Activated T-cell treated with anti-CD3 and anti-CD28 coated beads, Interleukin-2, amount 50 U/mL, for 72 hours (primary cell): Measurements from ENCODE around the gene PPM1N. TPM values are rescaled to one million over a fixed set of nuclear protein-coding genes. Genes with fewer than 3 reads are reported as not detected.
A peak's percentile ranks its signal among the peaks of the same experiment; 100 is the strongest.

ENCODE experiments used
- ATAC-seq, 2 donors: fragments of 150-1000 bp; cut with Tn5 transposase; replicated peaks in 1 of 2; 2 replicates each; pipeline ENCODE4 v1.10.0; 2021; ENCODE audit warnings: moderate library complexity in 2 of 2, mild to moderate bottlenecking in 1 of 2
- DNase-seq, 2 donors: peaks; one replicate each; pipeline ENCODE4 v3.0.0; 2021 to 2022; ENCODE audit warnings: mixed read lengths in 1 of 2
- H3K27ac Mint-ChIP-seq: one replicate; pipeline ENCODE4 v1.8.0; 2022; ENCODE audit warnings: mild to moderate bottlenecking, moderate library complexity, mixed read lengths
- H3K27me3 Mint-ChIP-seq: one replicate; pipeline ENCODE4 v1.8.0; 2022; ENCODE audit warnings: low read depth, mixed read lengths
- H3K36me3 Mint-ChIP-seq, 2 donors: one replicate each; pipeline ENCODE4 v1.8.0; 2022; ENCODE audit warnings: mixed read lengths in 2 of 2, mild to moderate bottlenecking in 1 of 2; ENCODE audit not compliant: insufficient read depth in 2 of 2
- H3K4me1 Mint-ChIP-seq: one replicate; pipeline ENCODE4 v1.8.0; 2022; ENCODE audit warnings: low read depth, mixed read lengths
- H3K4me3 Mint-ChIP-seq, 2 donors: one replicate each; pipeline ENCODE4 v1.8.0; 2022; ENCODE audit warnings: mild to moderate bottlenecking in 2 of 2, mixed read lengths in 2 of 2, moderate library complexity in 2 of 2
- H3K9me3 Mint-ChIP-seq, 2 donors: one replicate each; pipeline ENCODE4 v1.8.0; 2022; ENCODE audit warnings: mixed read lengths in 2 of 2
- total RNA-seq, 2 donors: library from RNA; stranded (reverse); gene quantifications; one replicate each; pipeline ENCODE4 v1.2.3, GENCODE V29; 2022

PPM1N gene
- total RNA-seq, 2 donors from 2014 or later, result 6.7 to 6.8 TPM

DNA sequence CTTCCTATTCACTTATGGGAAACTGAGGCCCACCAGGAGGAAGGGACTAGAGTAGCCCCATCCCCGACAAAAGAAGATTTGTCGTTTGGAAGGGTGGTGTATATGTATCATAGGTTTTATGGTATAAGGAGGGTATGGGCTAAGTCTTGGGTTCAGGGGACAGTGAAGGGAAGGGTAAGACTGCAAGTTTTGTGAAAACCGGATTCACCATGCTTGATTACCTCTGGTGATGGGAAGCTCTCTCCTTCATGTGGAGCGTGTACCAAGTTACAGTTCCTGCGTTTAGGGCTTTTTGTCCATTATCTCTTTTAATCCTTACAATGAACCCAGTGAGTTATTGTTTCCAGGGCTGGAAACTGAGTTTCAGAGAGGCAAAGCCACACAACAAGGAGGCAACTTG lies 12.8 kb downstream of the PPM1N start:
- ATAC-seq (no peak), DNase-seq (no peak)
- Mint-ChIP-seq H3K4me1 (peaks cover 65% of the 10 kb centered on the region), H3K36me3 (peaks cover 5 to 6% of the 10 kb centered on the region in 2 donors), H3K27ac (peak overlapping the region; percentile 83), H3K4me3 (peak overlapping the region; percentile 32 to 66), H3K27me3 (no peaks in the 10 kb centered on the region), H3K9me3 (no peaks in the 10 kb centered on the region)

DNA sequence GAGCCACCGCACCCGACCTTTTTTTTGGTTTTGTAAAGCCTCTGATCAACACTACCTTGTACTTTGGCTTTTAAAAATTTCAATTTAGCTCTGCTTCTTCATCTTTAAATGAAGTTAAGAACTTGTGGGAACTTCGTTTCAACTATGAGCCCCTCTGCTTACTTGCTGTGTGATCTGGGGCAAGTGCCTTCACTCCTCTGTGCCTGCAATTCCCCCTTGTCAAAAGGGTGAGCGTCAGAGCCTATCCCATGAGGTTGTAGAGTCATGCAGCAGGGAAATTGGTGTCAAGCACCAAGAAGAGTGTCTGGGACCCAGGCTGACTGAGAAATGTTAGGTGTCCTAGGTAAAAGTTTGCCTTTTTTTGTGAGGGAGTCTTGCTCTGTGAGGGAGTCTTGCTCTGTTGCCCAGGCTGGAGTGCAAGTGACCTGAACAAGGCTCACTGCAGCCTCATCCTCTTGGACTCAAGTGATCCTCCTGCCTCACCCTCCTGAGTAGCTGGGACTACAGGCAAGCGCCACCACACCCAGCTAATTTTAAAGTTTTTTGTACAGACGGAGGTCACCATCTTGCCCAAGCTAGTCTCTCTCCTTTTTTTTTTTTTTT lies 14.7 kb downstream of the PPM1N start:
- H3K4me1 Mint-ChIP-seq, result peaks cover 65% of the 10 kb centered on the region
- peak overlapping the region; percentile 95 for H3K27ac Mint-ChIP-seq
- H3K4me3 Mint-ChIP-seq, result peak overlapping the region; percentile 13 to 37
- peaks cover 7 to 9% of the 10 kb centered on the region in 2 donors for H3K36me3 Mint-ChIP-seq
- no peaks in the 10 kb centered on the region for H3K27me3 Mint-ChIP-seq
- ATAC-seq (no peak), DNase-seq (no peak)
- no peaks in the 10 kb centered on the region for H3K9me3 Mint-ChIP-seq

DNA sequence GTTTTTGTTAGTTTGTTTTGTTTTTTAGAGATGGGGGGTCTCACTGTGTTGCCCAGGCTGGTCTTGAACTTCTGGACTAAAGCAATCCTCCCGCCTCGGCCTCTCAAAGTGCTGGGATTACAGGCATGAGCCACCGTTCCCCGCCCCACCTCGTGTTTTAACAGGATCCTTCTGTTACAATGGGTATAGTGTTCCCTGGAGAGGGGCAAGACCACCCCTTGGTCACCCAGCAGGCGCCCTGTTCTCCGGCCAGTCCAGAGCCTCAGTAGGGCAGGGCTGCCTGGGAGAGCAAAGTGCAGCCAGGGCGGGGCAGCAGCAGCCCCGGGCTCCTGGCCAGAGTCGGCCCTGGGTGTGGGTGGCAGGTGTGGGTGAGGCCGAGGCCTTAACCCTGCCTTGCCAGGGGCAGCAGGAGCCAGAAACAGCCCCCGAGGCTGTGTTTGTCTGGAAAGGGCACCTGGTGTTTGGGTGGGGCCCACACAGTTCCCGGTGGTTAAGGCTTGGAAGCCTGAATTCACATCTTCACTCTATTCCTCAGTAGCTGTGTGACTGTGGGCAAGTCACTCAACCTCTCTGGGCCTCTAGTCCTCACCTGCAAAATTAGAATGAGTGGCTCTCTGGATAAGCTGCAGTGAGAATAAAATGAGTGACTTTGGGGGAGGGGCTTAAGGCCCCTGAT lies 16.3 kb downstream of the PPM1N start:
- peak overlapping the region; percentile 95 for H3K27ac Mint-ChIP-seq
- no peaks in the 10 kb centered on the region for H3K27me3 Mint-ChIP-seq
- H3K4me3 Mint-ChIP-seq, result peak overlapping the region; percentile 65 to 66
- DNase-seq, result no peak
- peaks cover 57% of the 10 kb centered on the region for H3K4me1 Mint-ChIP-seq
- ATAC-seq, result peak; percentile 21 to 25
- H3K36me3 Mint-ChIP-seq, result peaks cover 3 to 8% of the 10 kb centered on the region in 2 donors
- no peaks in the 10 kb centered on the region for H3K9me3 Mint-ChIP-seq

DNA sequence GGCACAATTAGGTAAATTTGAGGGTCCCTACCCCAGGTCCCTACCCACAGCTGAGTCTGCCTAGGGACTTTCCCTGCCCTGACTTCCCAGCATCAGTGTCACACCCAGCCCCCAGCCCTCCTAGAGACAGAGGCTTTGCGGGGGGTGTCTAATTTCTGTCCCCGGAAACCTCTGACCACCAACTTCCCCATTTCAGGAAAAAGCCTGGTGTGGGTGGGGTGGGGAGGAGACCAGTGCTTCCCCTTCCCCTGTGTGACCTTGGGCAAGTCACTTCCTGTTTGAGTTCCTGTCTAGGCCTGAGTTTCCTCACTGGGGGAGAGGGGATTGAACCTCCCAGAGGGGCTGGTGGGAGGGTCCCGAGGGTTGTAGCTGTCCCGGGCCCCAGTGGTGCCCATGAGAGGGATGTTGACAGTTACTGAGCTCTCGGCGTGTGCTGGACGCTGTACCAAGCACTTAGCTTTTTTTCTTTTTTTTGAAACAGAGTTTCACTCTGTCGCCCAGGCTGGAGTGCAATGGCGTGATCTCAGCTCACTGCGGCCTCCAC lies 16.9 kb downstream of the PPM1N start:
- Mint-ChIP-seq H3K27me3 (no peaks in the 10 kb centered on the region), H3K9me3 (no peaks in the 10 kb centered on the region), H3K27ac (peak overlapping the region; percentile 90), H3K4me1 (peaks cover 50% of the 10 kb centered on the region), H3K4me3 (peak overlapping the region; percentile 29 to 59), H3K36me3 (peaks cover 3 to 9% of the 10 kb centered on the region in 2 donors)
- ATAC-seq (peak; percentile 39 to 64), DNase-seq (no peak)

DNA sequence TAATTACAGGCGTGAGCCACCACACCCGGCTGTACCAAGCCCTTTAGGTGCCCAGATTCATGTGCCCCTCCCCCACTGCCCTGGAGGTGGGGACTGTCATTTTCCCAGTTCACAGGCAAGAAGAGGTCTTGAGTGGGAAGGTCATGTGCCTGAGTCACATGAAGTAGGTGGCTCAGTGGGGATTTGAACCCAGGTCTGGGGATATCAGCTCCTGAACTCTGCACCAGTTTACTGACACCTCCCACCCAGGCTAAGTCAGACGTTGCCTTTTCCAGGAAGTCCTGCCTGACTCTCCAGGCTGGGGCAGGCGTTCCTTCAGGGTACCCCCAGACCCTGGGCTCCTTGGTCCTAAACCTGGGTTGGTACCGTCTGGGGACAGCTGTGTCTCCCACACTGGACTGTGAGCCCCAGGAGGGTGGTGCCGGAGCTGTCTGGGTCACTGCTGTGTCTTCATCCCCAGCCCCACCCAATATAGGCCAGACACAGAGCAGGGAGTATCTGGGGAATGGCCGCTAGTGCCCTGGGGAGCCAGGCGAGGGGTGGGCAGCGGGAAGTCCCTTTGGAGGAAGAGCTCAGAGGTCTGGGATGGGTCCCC lies 17.7 kb downstream of the PPM1N start:
- Mint-ChIP-seq H3K4me1 (peaks cover 43% of the 10 kb centered on the region), H3K27me3 (no peaks in the 10 kb centered on the region), H3K27ac (peak overlapping the region; percentile 90), H3K4me3 (peak overlapping the region; percentile 12 to 52), H3K36me3 (peaks cover 3 to 10% of the 10 kb centered on the region in 2 donors), H3K9me3 (no peaks in the 10 kb centered on the region)
- DNase-seq (no peak), ATAC-seq (no peak)

DNA sequence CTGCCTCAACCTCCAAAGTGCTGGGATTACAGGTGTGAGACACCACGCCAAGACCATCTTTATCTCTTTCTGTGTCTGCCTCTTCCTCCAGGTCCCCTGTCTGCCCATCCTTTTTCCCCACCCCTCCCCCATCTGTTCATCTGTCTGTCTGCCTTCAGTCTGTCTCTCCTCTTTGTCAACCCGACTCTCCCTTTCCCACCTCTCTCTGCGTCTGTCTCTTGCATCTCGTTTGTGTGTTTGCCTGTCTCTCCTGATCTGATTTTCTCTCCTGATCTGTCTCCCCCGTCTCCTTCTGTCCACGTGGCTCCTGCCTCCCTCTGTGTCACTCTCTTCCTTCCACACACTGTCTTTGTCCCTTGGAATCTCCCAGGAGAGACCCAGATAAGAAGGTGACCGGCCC lies 19.0 kb downstream of the PPM1N start:
- Mint-ChIP-seq H3K36me3 (peaks cover 3 to 10% of the 10 kb centered on the region in 2 donors), H3K4me3 (no peak overlapping the region), H3K4me1 (peaks cover 33% of the 10 kb centered on the region), H3K27me3 (no peaks in the 10 kb centered on the region), H3K27ac (peak overlapping the region; percentile 2), H3K9me3 (no peaks in the 10 kb centered on the region)
- DNase-seq (no peak), ATAC-seq (no peak)

DNA sequence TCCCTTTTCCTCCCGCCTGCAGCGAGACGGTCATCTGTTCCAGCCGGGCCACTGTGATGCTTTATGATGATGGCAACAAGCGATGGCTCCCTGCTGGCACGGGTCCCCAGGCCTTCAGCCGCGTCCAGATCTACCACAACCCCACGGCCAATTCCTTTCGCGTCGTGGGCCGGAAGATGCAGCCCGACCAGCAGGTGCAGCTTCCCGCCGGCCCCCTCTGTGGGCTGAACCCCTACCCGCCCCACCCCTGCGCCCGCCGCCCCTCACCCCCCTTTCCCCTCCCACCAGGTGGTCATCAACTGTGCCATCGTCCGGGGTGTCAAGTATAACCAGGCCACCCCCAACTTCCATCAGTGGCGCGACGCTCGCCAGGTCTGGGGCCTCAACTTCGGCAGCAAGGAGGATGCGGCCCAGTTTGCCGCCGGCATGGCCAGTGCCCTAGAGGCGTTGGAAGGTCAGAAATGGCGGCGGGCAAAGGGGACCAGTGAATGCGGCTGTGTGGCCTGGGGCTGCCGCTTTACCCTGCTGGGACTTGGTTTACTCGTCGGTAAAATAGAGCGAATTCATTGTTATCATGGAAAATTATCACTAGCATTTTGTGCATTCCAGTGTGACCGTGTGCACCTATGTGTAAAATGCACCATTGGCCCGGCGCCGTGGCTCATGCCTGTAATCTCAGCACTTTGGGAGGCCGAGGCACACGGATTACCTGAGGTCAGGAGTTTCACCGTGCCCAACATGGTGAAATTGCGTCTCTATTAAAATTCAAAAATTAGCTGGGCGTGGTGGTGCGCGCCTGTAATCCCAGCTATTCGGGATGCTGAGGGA lies 19.6 kb downstream of the PPM1N start:
- peaks cover 30% of the 10 kb centered on the region for H3K4me1 Mint-ChIP-seq

DNA sequence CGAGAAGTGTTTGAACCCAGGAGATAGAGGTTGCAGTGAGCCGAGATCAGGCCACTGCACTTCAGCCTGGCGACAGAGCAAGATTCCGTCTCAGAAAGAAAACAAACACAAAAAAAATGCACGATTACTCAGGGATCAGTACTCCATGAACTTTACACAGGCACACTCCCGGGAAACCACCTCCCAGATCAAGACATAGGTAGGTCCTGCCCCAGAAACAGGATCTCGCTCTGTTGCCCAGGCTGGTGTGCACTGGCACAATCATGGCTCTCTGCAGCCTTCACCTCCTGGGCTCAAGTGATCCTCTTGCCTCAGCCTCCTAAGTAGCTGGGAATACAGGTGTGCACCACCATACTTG lies 20.2 kb downstream of the PPM1N start:
- H3K9me3 Mint-ChIP-seq, result no peaks in the 10 kb centered on the region
- H3K27ac Mint-ChIP-seq, result no peak overlapping the region
- H3K4me3 Mint-ChIP-seq, result no peak overlapping the region
- peaks cover 3 to 10% of the 10 kb centered on the region in 2 donors for H3K36me3 Mint-ChIP-seq
- ATAC-seq, result no peak
- H3K4me1 Mint-ChIP-seq, result peaks cover 27% of the 10 kb centered on the region
- no peak for DNase-seq
- H3K27me3 Mint-ChIP-seq, result no peaks in the 10 kb centered on the region

More for the DNA sequence above, 19.6 kb downstream of the PPM1N start:
- peaks cover 3 to 10% of the 10 kb centered on the region in 2 donors for H3K36me3 Mint-ChIP-seq
- H3K9me3 Mint-ChIP-seq, result no peaks in the 10 kb centered on the region
- H3K27ac Mint-ChIP-seq, result peak overlapping the region; percentile 2
- H3K27me3 Mint-ChIP-seq, result no peaks in the 10 kb centered on the region
- DNase-seq, result no peak
- H3K4me3 Mint-ChIP-seq, result no peak overlapping the region
- ATAC-seq, result no peak

DNA sequence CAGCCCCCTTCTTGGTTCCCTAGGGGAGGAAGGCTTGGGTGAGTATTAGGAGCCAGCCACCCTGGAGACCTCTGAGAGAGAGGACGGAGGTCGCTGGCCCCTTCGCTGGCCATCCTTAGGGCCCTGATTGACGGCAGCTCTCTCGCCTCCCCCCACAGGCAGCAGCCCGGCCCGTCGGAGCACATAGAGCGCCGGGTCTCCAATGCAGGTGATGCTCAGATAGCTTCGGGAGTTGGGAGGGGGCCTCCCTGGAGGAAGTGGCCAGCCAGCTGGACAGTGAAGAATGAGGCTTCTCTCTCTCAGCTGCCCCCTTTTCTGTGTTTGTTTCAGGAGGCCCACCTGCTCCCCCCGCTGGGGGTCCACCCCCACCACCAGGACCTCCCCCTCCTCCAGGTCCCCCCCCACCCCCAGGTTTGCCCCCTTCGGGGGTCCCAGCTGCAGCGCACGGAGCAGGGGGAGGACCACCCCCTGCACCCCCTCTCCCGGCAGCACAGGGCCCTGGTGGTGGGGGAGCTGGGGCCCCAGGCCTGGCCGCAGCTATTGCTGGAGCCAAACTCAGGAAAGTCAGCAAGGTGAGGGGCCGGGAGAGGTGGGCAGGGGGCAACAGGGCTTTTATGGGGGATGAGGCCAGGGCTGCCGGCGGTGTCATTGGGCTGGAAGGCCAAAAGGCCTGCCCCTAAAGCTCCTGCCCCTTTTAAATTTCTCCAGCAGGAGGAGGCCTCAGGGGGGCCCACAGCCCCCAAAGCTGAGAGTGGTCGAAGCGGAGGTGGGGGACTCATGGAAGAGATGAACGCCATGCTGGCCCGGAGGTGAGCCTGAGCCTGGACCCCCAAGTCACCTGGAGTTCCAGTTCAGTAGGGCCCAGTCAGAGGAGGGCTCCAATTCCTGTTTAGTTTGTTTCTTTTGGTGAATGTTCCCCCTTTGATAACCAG lies 24.0 kb downstream of the PPM1N start:
- H3K9me3 Mint-ChIP-seq, result no peaks in the 10 kb centered on the region
- no peaks in the 10 kb centered on the region for H3K27me3 Mint-ChIP-seq
- peaks cover 5 to 12% of the 10 kb centered on the region in 2 donors for H3K36me3 Mint-ChIP-seq
- DNase-seq (no peak), ATAC-seq (no peak)
- H3K27ac Mint-ChIP-seq, result no peak overlapping the region
- no peak overlapping the region for H3K4me3 Mint-ChIP-seq
- peaks cover 11% of the 10 kb centered on the region for H3K4me1 Mint-ChIP-seq

DNA sequence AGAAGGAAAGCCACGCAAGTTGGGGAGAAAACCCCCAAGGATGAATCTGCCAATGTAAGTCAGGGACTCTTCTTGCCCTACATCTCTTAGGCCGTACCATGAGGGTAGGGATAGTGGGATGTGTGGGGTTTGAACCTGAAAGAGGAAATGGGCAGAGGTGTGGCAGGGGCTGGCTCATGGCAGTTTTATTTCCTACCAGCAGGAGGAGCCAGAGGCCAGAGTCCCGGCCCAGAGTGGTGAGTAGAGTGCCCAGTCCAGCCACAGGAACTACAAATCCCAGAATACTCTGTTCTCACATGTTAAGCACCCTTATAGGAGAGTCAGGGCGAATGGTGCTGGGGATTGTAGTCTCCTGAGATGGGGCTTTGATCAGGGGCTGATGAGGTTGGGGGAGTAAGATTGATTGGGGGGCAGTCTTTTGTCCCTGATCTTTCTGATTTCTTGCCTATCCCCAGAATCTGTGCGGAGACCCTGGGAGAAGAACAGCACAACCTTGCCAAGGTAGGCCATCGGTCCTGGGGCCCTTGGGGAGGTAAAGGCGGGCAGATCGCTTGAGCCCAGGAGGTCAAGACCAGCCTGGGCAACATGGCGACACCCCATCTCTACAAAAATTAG lies 25.5 kb downstream of the PPM1N start:
- peak; percentile 76 to 80 for DNase-seq
- peak; percentile 98 to 100 for ATAC-seq
- H3K27ac Mint-ChIP-seq, result peak overlapping the region; percentile 3
- H3K9me3 Mint-ChIP-seq, result no peaks in the 10 kb centered on the region
- no peaks in the 10 kb centered on the region for H3K27me3 Mint-ChIP-seq
- H3K36me3 Mint-ChIP-seq, result peaks cover 8 to 11% of the 10 kb centered on the region in 2 donors
- H3K4me3 Mint-ChIP-seq, result no peak overlapping the region
- peaks cover 17% of the 10 kb centered on the region for H3K4me1 Mint-ChIP-seq

DNA sequence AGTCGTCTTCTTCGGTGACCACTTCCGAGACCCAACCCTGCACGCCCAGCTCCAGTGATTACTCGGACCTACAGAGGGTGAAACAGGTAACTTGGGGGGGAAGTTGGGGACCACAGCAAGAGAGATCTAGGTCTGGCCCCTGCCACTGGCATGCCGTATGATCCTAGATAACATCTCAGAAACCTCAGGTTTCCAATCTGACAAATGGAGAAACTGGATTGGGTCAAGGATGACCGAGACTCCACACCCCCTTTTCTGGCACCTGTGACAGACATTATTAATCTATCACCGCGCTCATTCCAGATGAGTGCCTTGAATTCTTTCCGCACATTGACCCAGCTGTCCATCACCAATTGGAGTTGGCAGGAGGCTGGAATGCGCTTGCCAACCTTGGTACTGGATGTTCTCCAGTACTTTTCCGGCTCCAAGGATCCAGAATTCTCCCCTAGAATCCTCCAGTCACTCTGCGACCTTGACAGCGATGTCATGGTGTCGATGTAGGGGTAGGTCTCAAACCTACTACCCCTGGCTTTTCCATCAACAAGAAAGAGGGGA lies 26.4 kb downstream of the PPM1N start:
- no peaks in the 10 kb centered on the region for H3K9me3 Mint-ChIP-seq
- peaks cover 8 to 11% of the 10 kb centered on the region in 2 donors for H3K36me3 Mint-ChIP-seq
- peaks cover 22% of the 10 kb centered on the region for H3K4me1 Mint-ChIP-seq
- no peaks in the 10 kb centered on the region for H3K27me3 Mint-ChIP-seq
- DNase-seq (no peak), ATAC-seq (no peak)
- H3K4me3 Mint-ChIP-seq, result no peak overlapping the region
- no peak overlapping the region for H3K27ac Mint-ChIP-seq
